Heart left ventricle (tissue), 16 donors: ENCODE data around the gene ADRM1. TPM values are rescaled to one million over a fixed set of nuclear protein-coding genes. Genes with fewer than 3 reads are reported as not detected.

ENCODE experiments used
- ATAC-seq, 4 donors: fragments of 200-7000 bp; cut with Tn5 transposase; one replicate each; pipeline ENCODE4 v1.9.1; 2020 to 2022; ENCODE audit warnings: moderate library complexity in 4 of 4, mild to moderate bottlenecking in 3 of 4, moderate number of reproducible peaks in 1 of 4
- DNase-seq, 5 donors: peaks; one replicate each; pipeline ENCODE4 v3.0.0-alpha.2; 2020
- H3K27ac ChIP-seq, 12 donors: fragments of 200-600 bp; sonication (generic) in 4 of 12; one replicate each; pipeline versions ENCODE4 v1.5.0 to v1.8.0; 2016 to 2022; ENCODE audit warnings: mild to moderate bottlenecking in 2 of 12
- H3K27me3 ChIP-seq, 9 donors: fragments of 200-600 bp; sonication (generic) in 2 of 9; one replicate each; pipeline versions ENCODE4 v1.5.1 to v1.8.0; 2016 to 2022; ENCODE audit warnings: mild to moderate bottlenecking in 3 of 9
- H3K36me3 ChIP-seq, 9 donors: fragments of 200-600 bp; sonication (generic) in 2 of 9; one replicate each; pipeline versions ENCODE4 v1.5.0 to v1.8.0; 2018 to 2022; ENCODE audit warnings: mild to moderate bottlenecking in 2 of 9
- H3K4me1 ChIP-seq, 12 donors: fragments of 200-600 bp; sonication (generic) in 4 of 12; one replicate each; pipeline versions ENCODE4 v1.5.0 to v1.8.0; 2016 to 2022; ENCODE audit warnings: mild to moderate bottlenecking in 3 of 12
- H3K4me3 ChIP-seq, 12 donors: fragments of 200-600 bp; sonication (generic) in 4 of 12; one replicate each; pipeline versions ENCODE4 v1.5.0 to v1.8.0; 2017 to 2022; ENCODE audit warnings: mild to moderate bottlenecking in 9 of 12, moderate library complexity in 4 of 12
- H3K9me3 ChIP-seq, 12 donors: fragments of 200-600 bp; sonication (generic) in 4 of 12; one replicate each; pipeline versions ENCODE4 v1.5.0 to v1.8.0; 2016 to 2022; ENCODE audit warnings: mild to moderate bottlenecking in 1 of 12
- POLR2A ChIP-seq, 2 donors: fragments of 450-650 bp; IDR thresholded peaks; one replicate each; pipeline ENCODE4 v1.6.1; 2017; ENCODE audit warnings: antibody characterized with exemption in 2 of 2, mild to moderate bottlenecking in 2 of 2, moderate library complexity in 2 of 2
- whole genome bisulfite sequencing, 4 donors: extraction: QIAGEN DNeasy Blood & Tissue Kit in 2 of 4; methylation state at CpG; one replicate each; pipeline versions ENCODE4 v1.1.5 to v1.1.7; 2013 to 2018; 5-methylcytosine and 5-hydroxymethylcytosine counted together
- intact Hi-C, 10 donors: fragments of 100-400 bp; cut with DNase I; formaldehyde crosslinking; loops; one replicate each; pipeline versions ENCODE4 v1.11.1 to v1.14.2; 2022
- polyA plus RNA-seq, 2 donors: library from polyadenylated mRNA; stranded (reverse); fragments of 200-250 nt; gene quantifications; one replicate each; pipeline ENCODE4 v1.2.3, GENCODE V29; 2013
- total RNA-seq, 9 donors: library from RNA; depleted of rRNA in 2 of 9; stranded (reverse); fragments of >200 nt in 2 of 9; fragmentation: NEBNext Ultra II Directional in 3 of 9; extraction: Animal tissue kit (Norgen Biotek cat#: 25700) in 3 of 9; gene quantifications; one replicate each; pipeline versions ENCODE4 v1.1.0 to v1.2.4, GENCODE V29; 2016 to 2023
- TF ChIP-seq, protein P1 (sequence below), 12 donors: fragments of 200-600 bp; sonication (generic) in 4 of 12; IDR thresholded peaks; one replicate each; pipeline versions ENCODE4 v1.5.0 to v1.8.0; 2018 to 2022; ENCODE audit warnings: antibody characterized with exemption in 12 of 12, mild to moderate bottlenecking in 5 of 12
- donor health status: ischemic (EF 13 %, LVEDD 7.1; RV severe dilation, severe dysfunction).
- donor health status: healthy with polysubstance abuse.
- donor health status: DM: no; HTN: yes; CAD: no.
- donor health status: DM: no; HTN: no; CAD: no.
- donor health status: ischemic (EF 25% LVEDD 6.9; RV normal size, moderate dysfunction).
- donor health status: ischemic (EF 25% LVEDD 5.7; RV mildly dilated, moderate dysfunction).
- donor health status: healthy.
- donor health status: DM: yes; HTN: yes; CAD: no.
- donor health status: ischemic (EF 35%, LVEDD 5.7; RV mildly dilated, moderate dysfunction).
- donor health status: nonischemic (EF 11% LVEDD 7.7; RV severe dilation, severe dysfunction).
- donor health status: DM: yes; HTN: yes; CAD: no.
- donor health status: PGD.
- donor health status: ischemic (EF 29% LVEDD 5.4; RV normal size, mild dysfunction).
- donor health status: nonischemic (EF 23%, LVEDD 6.1; RV moderate dilation, normal function).

The ADRM1 gene
- total and polyA plus RNA-seq, 11 donors, result 66.8 to 218 (median 79.9) TPM

- DNase-seq (peak in 3 of 5 donors; percentile 22 to 53 (median 32)), ATAC-seq (no peak)
- TF ChIP-seq POLR2A (IDR thresholded peaks at IDR 0.05), result no peak
- TF ChIP-seq, protein P1, sequence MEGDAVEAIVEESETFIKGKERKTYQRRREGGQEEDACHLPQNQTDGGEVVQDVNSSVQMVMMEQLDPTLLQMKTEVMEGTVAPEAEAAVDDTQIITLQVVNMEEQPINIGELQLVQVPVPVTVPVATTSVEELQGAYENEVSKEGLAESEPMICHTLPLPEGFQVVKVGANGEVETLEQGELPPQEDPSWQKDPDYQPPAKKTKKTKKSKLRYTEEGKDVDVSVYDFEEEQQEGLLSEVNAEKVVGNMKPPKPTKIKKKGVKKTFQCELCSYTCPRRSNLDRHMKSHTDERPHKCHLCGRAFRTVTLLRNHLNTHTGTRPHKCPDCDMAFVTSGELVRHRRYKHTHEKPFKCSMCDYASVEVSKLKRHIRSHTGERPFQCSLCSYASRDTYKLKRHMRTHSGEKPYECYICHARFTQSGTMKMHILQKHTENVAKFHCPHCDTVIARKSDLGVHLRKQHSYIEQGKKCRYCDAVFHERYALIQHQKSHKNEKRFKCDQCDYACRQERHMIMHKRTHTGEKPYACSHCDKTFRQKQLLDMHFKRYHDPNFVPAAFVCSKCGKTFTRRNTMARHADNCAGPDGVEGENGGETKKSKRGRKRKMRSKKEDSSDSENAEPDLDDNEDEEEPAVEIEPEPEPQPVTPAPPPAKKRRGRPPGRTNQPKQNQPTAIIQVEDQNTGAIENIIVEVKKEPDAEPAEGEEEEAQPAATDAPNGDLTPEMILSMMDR (IDR thresholded peaks at IDR 0.05), result no peak
- Histone ChIP-seq H3K36me3 (peaks cover 0 to 33% (median 22%) of the 10 kb centered on the region in 9 donors), H3K9me3 (peaks cover 0 to 8% (median 0%) of the 10 kb centered on the region in 12 donors), H3K27ac (peak overlapping the region; percentile 62 to 97 (median 91)), H3K4me1 (peaks cover 29 to 65% (median 55%) of the 10 kb centered on the region in 12 donors), H3K27me3 (peaks cover 0 to 4% (median 0%) of the 10 kb centered on the region in 9 donors), H3K4me3 (no peak overlapping the region)
- intact Hi-C loops, result loop anchor here in 5 of 10 donors (2.0 to 10.0 kb wide), 5 partner anchors 23 to 51 kb away; partner anchors contain the start of gene ADRM1 (in 2 of the 5)
- WGBS, 4 donors, result 79 to 91% (median 90%) methylated on average over 4 to 16 of the region's 16 CpGs
Measured at GRCh38 chr20:62353289-62354030, 50.7 kb downstream of the ADRM1 start.

- intact Hi-C loops, result loop anchor here in 4 of 10 donors (5.0 to 10.0 kb wide), 4 partner anchors 42 to 52 kb away; partner anchors contain the start of gene ADRM1 (in 2 of the 4)
- ATAC-seq, result no peak
- H3K4me3 ChIP-seq, result no peak overlapping the region
- peak in 3 of 5 donors; percentile 20 to 57 (median 29) for DNase-seq
- peaks cover 0 to under 1% (median 0%) of the 10 kb centered on the region in 12 donors for H3K9me3 ChIP-seq
- TF ChIP-seq, protein P1 (IDR thresholded peaks at IDR 0.05), result no peak
- TF ChIP-seq POLR2A (IDR thresholded peaks at IDR 0.05), result no peak
- H3K27ac ChIP-seq, result peak overlapping the region in 11 of 12 donors; percentile 87 to 97 (median 93)
- WGBS, 4 donors, result 69 to 76% (median 74%) methylated on average over 11 to 14 of the region's 14 CpGs
- peaks cover 0 to 4% (median 0%) of the 10 kb centered on the region in 9 donors for H3K27me3 ChIP-seq
- H3K36me3 ChIP-seq, result peaks cover 0 to 33% (median 22%) of the 10 kb centered on the region in 9 donors
- H3K4me1 ChIP-seq, result peaks cover 32 to 73% (median 62%) of the 10 kb centered on the region in 12 donors
Measured at GRCh38 chr20:62354031-62354808, 51.4 kb downstream of the ADRM1 start.

- TF ChIP-seq, protein P1 (IDR thresholded peaks at IDR 0.05), result no peak
- TF ChIP-seq POLR2A (IDR thresholded peaks at IDR 0.05), result no peak
- intact Hi-C loops, result loop anchor here in 5 of 10 donors (5.0 to 10.0 kb wide), 4 partner anchors 43 to 53 kb away; partner anchors contain the start of gene ADRM1 (in 3 of the 5)
- peak overlapping the region; percentile 69 to 97 (median 93) for H3K27ac ChIP-seq
- no peak for ATAC-seq
- no peaks in the 10 kb centered on the region for H3K9me3 ChIP-seq
- DNase-seq, result peak in 3 of 5 donors; percentile 25 to 63 (median 38)
- 60 to 85% (median 66%) methylated on average over 8 to 16 of the region's 16 CpGs for WGBS, 4 donors
- peaks cover 0 to 4% (median 0%) of the 10 kb centered on the region in 9 donors for H3K27me3 ChIP-seq
- peaks cover 0 to 31% (median 21%) of the 10 kb centered on the region in 9 donors for H3K36me3 ChIP-seq
- H3K4me1 ChIP-seq, result peaks cover 32 to 79% (median 68%) of the 10 kb centered on the region in 12 donors
- H3K4me3 ChIP-seq, result peak overlapping the region in 5 of 12 donors; percentile 13 to 48 (median 41)
Measured at GRCh38 chr20:62354811-62355341, 52.1 kb downstream of the ADRM1 start.
